PC-9 (cell line): Measurements from ENCODE around the gene PRICKLE2.

ENCODE experiments used
- CTCF ChIP-seq: fragments of 200-600 bp; sonication (generic); conservative IDR thresholded peaks from 2 replicates; pipeline ENCODE4 v1.6.1; 2017; ENCODE audit warnings: mixed run types, antibody characterized with exemption, mild to moderate bottlenecking, moderate library complexity
- EZH2 ChIP-seq: fragments of 200-600 bp; sonication (generic); IDR thresholded peaks from 2 replicates; pipeline ENCODE4 v1.8.0; 2017; ENCODE audit warnings: antibody characterized with exemption, low read depth

DNA sequence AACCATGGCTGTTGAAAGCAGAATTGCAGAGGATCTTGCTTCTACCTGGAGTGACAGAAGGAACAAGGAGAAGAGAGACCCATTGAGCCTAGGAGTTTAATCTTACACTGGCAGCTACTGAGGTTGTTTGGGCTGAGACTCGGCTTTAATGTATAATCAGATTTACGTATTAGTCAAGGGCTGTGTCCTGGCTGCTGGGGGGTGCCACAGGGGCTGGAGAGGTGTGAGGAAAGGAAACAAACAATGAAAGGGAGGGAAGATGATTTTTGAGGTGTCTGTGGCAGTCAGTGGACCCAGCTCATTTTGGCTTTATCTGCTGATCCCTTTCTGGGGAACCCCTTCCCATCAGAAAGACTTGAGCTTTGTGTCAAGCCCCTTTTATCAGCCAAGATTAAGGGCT is 95.7 kb downstream of the PRICKLE2 start:
- TF ChIP-seq CTCF (no peak), EZH2 (no peak)
